Right lobe of liver (tissue), 4 donors: ENCODE data around the gene ENTPD1.

Experiments used
- POLR2A ChIP-seq: fragments of 450-650 bp; IDR thresholded peaks from one replicate; pipeline ENCODE4 v1.6.1; 2017; ENCODE audit warnings: antibody characterized with exemption, mild to moderate bottlenecking
- TF ChIP-seq, protein P1 (sequence below), 4 donors: fragments of 200-600 bp in 3 of 4; fragments of 450-650 bp in 1 of 4; IDR thresholded peaks; one replicate each; pipeline versions ENCODE4 v1.5.1 to v1.8.0; 2016 to 2022; ENCODE audit warnings: antibody characterized with exemption in 4 of 4, mild to moderate bottlenecking in 2 of 4
- donor health status: DM: no; HTN: no; CAD: no.
- donor health status: DM: no; HTN: no; CAD: no.
- donor health status: DM: no; HTN: yes; CAD: no.

DNA sequence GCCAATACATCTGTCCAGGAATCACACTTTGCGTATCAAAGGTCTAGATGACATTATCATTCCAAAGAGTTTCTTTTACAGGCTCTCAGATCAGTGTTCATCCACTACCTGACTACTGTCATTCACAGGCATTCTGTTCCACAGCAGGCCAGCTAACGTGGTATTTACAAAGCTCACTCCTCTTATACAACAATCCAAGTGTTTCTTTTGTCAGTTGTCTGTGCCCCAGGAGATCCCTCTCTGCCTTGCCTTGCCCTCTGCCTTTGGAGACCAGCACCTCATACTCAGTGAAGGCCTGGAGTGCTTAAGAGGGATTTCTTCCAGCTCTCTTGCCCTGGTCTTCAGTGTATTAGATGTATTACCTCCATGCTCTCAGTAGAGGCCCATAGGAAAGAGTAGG lies 117.2 kb downstream of the ENTPD1 start:
- no peak for TF ChIP-seq POLR2A
- TF ChIP-seq, protein P1, sequence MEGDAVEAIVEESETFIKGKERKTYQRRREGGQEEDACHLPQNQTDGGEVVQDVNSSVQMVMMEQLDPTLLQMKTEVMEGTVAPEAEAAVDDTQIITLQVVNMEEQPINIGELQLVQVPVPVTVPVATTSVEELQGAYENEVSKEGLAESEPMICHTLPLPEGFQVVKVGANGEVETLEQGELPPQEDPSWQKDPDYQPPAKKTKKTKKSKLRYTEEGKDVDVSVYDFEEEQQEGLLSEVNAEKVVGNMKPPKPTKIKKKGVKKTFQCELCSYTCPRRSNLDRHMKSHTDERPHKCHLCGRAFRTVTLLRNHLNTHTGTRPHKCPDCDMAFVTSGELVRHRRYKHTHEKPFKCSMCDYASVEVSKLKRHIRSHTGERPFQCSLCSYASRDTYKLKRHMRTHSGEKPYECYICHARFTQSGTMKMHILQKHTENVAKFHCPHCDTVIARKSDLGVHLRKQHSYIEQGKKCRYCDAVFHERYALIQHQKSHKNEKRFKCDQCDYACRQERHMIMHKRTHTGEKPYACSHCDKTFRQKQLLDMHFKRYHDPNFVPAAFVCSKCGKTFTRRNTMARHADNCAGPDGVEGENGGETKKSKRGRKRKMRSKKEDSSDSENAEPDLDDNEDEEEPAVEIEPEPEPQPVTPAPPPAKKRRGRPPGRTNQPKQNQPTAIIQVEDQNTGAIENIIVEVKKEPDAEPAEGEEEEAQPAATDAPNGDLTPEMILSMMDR (IDR thresholded peaks at IDR 0.05), result no peak
